Spinal cord (tissue), 10 donors: ENCODE results near the gene TRIM13. TPM values are rescaled to one million over a fixed set of nuclear protein-coding genes. Genes with fewer than 3 reads are reported as not detected.
"Not testable (repeated sequence)": the region's sequence is repeated elsewhere in the genome, so short reads cannot be mapped to it uniquely, and the experiment has no call there.

Experiments
- DNase-seq, 6 donors: peaks; one replicate each; pipeline versions ENCODE4 v3.0.0 to v3.0.0-alpha.2; 2013 to 2015; ENCODE audit warnings: low spot score in 6 of 6, low read depth in 4 of 6
- H3K27ac ChIP-seq: one replicate; pipeline ENCODE4 v1.5.1; 2013; ENCODE audit warnings: low read depth, low read length, control low read depth
- H3K27me3 ChIP-seq: one replicate; pipeline ENCODE4 v1.6.1; 2013; ENCODE audit warnings: low read length; ENCODE audit not compliant: control insufficient read depth, insufficient read depth
- H3K36me3 ChIP-seq: one replicate; pipeline ENCODE4 v1.6.1; 2013; ENCODE audit warnings: low read length; ENCODE audit not compliant: control insufficient read depth, insufficient read depth
- H3K4me1 ChIP-seq: one replicate; pipeline ENCODE4 v1.6.1; 2013; ENCODE audit warnings: low read length; ENCODE audit not compliant: control insufficient read depth, insufficient read depth
- H3K4me3 ChIP-seq: one replicate; pipeline ENCODE4 v1.5.1; 2013; ENCODE audit warnings: low read depth, low read length, control low read depth
- H3K9me3 ChIP-seq: one replicate; pipeline ENCODE4 v1.6.1; 2013; ENCODE audit warnings: low read length; ENCODE audit not compliant: control insufficient read depth, insufficient read depth
- WGBS: methylation state at CpG from one replicate; pipeline ENCODE4 v1.1.5; 2013; ENCODE audit warnings: missing lambda C conversion rate; ENCODE audit not compliant: insufficient coverage; 5-methylcytosine and 5-hydroxymethylcytosine counted together
- polyA plus RNA-seq, 2 donors: library from polyadenylated mRNA; unstranded; fragments of 120-200 nt; gene quantifications; one replicate each; pipeline ENCODE4 v1.2.1, GENCODE V29; 2013; ENCODE audit not compliant: insufficient read length in 2 of 2
- small RNA-seq: library from RNA; depleted of rRNA; stranded (forward); fragments of <200 nt; gene quantifications from one replicate; pipeline ENCODE3, GENCODE V24; 2014; ENCODE audit warnings: low replicate concordance
- total RNA-seq, 2 donors: library from RNA; depleted of rRNA in 1 of 2; stranded (reverse); fragments of 120-200 nt in 1 of 2; fragments of >200 nt in 1 of 2; gene quantifications; one replicate each; pipeline versions ENCODE4 v1.2.3 to v1.2.4, GENCODE V29; 2013 to 2014
- donor health status: healthy.

TRIM13 gene
- total and polyA plus RNA-seq, 4 donors, result 34.1 to 49.5 (median 35.9) TPM

DNA sequence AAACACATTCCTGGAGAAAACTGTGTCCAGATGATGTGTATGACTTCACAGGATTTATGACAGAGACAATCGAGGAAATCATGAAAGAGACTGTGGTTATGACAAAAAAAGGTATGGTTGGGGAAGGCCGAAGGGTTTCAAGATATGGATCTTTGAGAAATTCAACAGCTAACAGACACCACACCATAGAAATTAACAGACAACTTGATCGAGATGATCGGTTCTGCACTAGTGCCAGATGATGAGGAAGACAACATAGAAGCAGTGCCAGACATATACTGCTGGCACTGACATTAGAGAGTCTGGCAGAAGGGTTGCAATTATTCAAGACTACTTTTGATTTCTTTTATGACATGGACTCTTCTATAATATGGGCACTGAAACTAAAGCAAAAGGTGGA is 55.6 kb downstream of the TRIM13 start:
- WGBS, result 90% methylated on average over 2 of the region's 4 CpGs
- H3K27me3 ChIP-seq, result no peaks in the 10 kb centered on the region
- no peaks in the 10 kb centered on the region for H3K4me1 ChIP-seq
- DNase-seq, result no peak
- no peaks in the 10 kb centered on the region for H3K36me3 ChIP-seq
- H3K27ac ChIP-seq, result no peak overlapping the region
- H3K4me3 ChIP-seq, result no peak overlapping the region
- no peaks in the 10 kb centered on the region for H3K9me3 ChIP-seq

DNA sequence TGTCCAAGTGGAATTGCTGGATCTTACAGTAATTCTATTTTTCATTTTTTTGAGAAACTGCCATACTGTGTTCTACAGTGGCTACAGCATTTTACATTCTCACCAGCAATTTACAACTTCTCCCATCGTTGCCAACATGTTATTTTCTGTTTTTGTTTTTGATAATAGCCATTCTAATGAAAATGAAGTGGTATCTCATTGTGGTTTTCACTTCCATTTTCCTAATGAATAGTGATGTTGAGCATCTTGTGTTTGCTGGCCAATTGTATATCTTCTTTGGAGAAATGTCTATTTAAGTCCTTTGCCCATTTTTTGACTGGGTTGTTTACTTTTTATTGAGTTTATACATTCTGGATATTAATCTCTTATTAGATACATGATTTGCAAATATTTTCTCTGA is 57.0 kb downstream of the TRIM13 start:
- Histone ChIP-seq H3K27ac (no peak overlapping the region), H3K27me3 (no peaks in the 10 kb centered on the region), H3K4me3 (no peak overlapping the region), H3K36me3 (no peaks in the 10 kb centered on the region), H3K4me1 (no peaks in the 10 kb centered on the region), H3K9me3 (no peaks in the 10 kb centered on the region)
- DNase-seq, result no peak
- WGBS, result no CpG with 5 or more reads among the region's 1 CpG

DNA sequence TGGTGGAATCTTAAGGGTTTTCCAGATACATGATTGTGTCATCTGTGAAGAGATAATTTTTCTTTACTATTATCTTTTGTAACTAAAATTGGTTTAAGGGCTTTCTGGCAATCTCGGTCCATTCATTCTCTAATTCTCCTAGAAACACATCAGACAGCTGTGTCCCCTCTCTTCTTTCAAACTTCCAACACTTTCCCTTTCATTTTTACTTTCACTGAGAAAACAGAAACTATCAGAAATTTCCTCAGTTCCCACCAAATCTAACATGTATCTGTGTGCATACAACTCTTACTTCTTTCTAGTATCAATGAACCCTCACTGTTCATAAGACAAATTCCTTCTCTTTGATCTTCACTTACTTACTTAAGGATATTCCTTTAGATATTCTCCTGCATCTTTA is 58.6 kb downstream of the TRIM13 start:
- H3K9me3 ChIP-seq, result no peaks in the 10 kb centered on the region
- H3K27me3 ChIP-seq, result no peaks in the 10 kb centered on the region
- H3K36me3 ChIP-seq, result no peaks in the 10 kb centered on the region
- 100% methylated on average over 1 of the region's 1 CpG for WGBS
- no peak overlapping the region for H3K27ac ChIP-seq
- H3K4me1 ChIP-seq, result no peaks in the 10 kb centered on the region
- no peak for DNase-seq
- no peak overlapping the region for H3K4me3 ChIP-seq

DNA sequence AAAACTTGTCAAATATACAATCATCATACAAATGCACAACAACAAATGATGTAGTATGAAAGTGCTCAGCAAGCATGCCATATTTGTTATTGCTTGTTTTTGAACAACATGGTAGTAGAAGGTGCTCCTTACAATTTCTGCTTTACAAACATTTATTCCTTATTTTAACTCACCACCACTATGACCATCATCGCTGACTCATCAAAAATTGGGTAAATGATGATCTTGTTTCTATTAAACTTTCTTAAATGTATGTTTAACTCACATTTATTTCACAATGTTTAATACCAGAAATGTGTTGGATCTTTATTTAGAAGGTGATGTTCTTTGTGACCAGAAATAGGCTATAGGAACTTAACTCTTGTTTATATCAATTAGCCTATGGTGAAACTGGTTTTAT is 63.9 kb downstream of the TRIM13 start:
- WGBS, result no CpG with 5 or more reads among the region's 1 CpG
- H3K36me3 ChIP-seq, result no peaks in the 10 kb centered on the region

DNA sequence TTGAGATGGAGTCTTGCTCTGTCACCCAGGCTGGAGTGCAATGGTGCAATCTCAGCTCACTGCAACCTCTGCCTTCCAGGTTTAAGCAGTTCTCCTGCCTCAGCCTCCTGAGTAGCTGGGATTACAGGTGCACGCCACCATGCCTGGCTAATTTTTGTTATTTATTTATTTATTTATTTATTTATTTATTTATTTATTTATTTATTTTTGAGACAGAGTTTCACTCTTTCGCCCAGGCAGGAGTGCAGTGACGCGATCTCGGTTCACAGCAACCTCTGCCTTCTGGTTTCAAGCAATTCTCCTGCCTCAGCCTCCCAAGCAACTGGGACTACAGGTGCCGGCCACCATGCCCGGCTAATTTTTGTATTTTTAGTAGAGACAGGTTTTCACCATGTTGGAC is 65.5 kb downstream of the TRIM13 start:
- not testable (repeated sequence) for H3K27me3 ChIP-seq, H3K36me3 ChIP-seq, H3K4me3 ChIP-seq, H3K4me1 ChIP-seq, DNase-seq, H3K9me3 ChIP-seq, H3K27ac ChIP-seq
- 100% methylated on average over 3 of the region's 7 CpGs for WGBS

More for the DNA sequence above, 63.9 kb downstream of the TRIM13 start:
- H3K9me3 ChIP-seq, result no peaks in the 10 kb centered on the region
- no peaks in the 10 kb centered on the region for H3K27me3 ChIP-seq
- H3K4me3 ChIP-seq, result no peak overlapping the region
- no peak for DNase-seq
- H3K4me1 ChIP-seq, result no peaks in the 10 kb centered on the region
- no peak overlapping the region for H3K27ac ChIP-seq

DNA sequence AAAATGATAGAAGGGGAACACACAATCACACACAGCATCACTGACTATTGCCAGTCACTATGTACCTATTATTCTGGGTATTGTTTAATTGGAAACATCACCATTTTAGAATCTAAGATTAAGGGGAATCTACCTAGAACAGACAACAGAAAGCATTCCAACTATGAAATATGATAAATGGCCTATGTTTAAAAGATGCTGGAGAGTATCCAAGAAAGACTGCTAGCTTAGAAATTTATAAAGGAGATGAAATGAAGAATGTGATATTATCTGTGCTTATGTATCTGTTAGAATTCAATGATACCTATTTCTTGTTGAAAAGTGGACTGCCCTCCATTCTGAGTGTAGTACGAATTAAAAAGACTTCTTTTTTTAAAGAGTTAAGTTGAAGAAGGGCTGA is 68.9 kb downstream of the TRIM13 start:
- WGBS, result no CpG with 5 or more reads among the region's 1 CpG
- H3K4me3 ChIP-seq, result no peak overlapping the region

More for the DNA sequence above, 68.9 kb downstream of the TRIM13 start:
- DNase-seq, result no peak
- H3K27me3 ChIP-seq, result no peaks in the 10 kb centered on the region
- H3K9me3 ChIP-seq, result no peaks in the 10 kb centered on the region
- H3K36me3 ChIP-seq, result peaks cover 2% of the 10 kb centered on the region
- H3K27ac ChIP-seq, result no peak overlapping the region
- H3K4me1 ChIP-seq, result no peaks in the 10 kb centered on the region

Small RNA genes lying within 50 kb of the gene (small RNA-seq; reads per million reads assigned to genes)
- 2.2 reads per million, percentile 90 among the genes with 10 or more reads in this experiment for gene MIR16-1
- gene MIR3613, result 4.8 reads per million, percentile 94 among the genes with 10 or more reads in this experiment
- gene RF02105, result not detected
- not detected for gene RF02106
- gene RF02107, result not detected
- not detected for gene RF02108

Other genes with a start within 250 kb of the TRIM13 start
- 10 to 100 TPM; 33.9 to 57.4 TPM for gene KPNA3, start 204.4 kb upstream of the TRIM13 start, total RNA-seq
- 10 to 100 TPM; 45.3 to 58.2 TPM for gene KPNA3, start 204.4 kb upstream of the TRIM13 start, polyA plus RNA-seq
- gene SPRYD7, start 60.7 kb upstream of the TRIM13 start, total RNA-seq, result 10 to 100 TPM in 1 of 2 donors, 1 to 10 TPM in 1; 7.4 to 17.6 TPM
- gene SPRYD7, start 60.7 kb upstream of the TRIM13 start, polyA plus RNA-seq, result 10 to 100 TPM; 25.5 to 26.5 TPM
- 1 to 10 TPM; 4.8 to 7.5 TPM for gene KCNRG, start 18.4 kb downstream of the TRIM13 start, total RNA-seq
- gene KCNRG, start 18.4 kb downstream of the TRIM13 start, polyA plus RNA-seq, result 1 to 10 TPM; 1.9 to 2.1 TPM